Forelimb muscle (tissue), 1 donor: ENCODE results near the gene ADAM17. TPM values are rescaled to one million over a fixed set of nuclear protein-coding genes. Genes with fewer than 3 reads are reported as not detected.
"Not testable (repeated sequence)": the region's sequence is repeated elsewhere in the genome, so short reads cannot be mapped to it uniquely, and the experiment has no call there.

Experiments
- DNase-seq: peaks from one replicate; pipeline ENCODE4 v3.0.0-alpha.2; 2013; ENCODE audit warnings: low read depth
- polyA plus RNA-seq: library from polyadenylated mRNA; unstranded; fragments of 120-200 nt; gene quantifications from one replicate; pipeline ENCODE4 v1.2.1, GENCODE V29; 2013; ENCODE audit not compliant: insufficient read length

Gene ADAM17
- polyA plus RNA-seq, 1 donor = 25.4 TPM

DNA sequence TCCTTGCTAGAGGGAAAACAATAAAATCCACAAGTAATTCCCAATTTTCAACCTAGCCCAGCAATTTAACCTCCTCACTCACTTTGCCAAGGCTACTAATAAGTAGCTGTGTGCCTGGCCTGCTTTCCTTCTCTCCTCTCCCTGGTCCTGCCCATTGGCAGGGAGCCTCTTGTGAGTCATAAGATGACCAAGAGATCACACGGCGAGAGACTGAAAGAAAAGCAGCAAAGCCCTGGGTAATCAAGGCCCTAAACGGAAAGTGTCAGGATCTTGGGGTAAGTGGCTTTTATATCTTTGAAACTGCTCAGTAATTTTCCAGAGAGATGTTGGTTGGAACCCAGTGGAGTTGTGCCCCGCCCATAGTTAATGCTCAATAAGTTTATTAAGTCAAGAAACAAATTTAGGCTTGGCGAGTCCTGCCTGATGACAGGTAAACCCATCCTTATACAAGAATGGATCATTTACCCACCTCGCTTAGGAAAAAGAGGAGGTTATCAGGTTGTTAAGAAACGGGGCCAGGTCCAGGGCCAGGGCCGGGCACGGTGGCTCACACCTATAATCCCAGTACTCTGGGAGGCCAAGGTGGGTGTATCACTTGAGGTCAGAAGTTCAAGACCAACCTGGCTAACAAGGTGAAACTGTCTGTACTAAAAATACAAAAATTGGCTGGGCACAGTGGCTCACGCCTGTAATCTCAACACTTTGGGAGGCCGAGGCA lies 10.0 kb upstream of the ADAM17 start:
- DNase-seq = no peak

DNA sequence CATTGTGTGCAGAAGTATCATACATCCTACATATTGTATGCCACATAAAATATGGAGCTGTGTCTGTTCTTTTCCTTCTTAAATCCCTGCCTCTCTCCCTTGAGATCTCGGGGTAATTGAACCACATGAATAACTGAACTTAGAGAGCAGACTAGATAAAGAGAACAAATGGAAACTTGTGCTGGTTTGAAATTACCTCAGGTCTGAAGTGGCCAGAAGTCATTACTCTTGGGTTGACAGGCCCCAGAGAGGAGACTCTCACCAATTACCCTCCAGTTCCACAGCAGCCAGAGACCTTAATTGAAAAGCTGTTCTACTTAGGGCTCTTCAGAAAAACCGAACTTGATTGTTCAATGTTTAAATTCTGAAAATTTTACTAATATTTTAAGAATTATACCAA lies 5.0 kb upstream of the ADAM17 start:
- DNase-seq = no peak

DNA sequence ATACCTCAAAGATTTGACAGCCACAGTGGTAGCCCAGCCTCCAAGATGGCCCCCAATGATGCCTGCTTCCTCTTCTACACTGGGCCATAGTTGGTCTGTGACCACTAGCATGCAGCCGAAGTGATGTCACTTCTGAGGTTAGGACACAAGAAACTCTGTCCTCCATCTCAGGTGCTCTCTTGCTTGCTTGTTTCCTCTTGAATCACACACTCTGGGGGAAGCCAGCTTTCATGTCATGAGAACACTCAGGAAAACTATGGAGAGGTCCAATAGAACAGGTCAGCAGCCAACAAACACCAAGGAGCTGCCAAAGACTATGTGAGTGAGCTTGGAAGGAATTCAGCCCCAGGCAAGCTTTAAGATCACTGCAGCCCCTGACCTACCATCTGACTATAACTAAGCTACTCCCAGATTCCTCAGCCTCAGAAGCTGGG lies 3.3 kb upstream of the ADAM17 start:
- no peak for DNase-seq

DNA sequence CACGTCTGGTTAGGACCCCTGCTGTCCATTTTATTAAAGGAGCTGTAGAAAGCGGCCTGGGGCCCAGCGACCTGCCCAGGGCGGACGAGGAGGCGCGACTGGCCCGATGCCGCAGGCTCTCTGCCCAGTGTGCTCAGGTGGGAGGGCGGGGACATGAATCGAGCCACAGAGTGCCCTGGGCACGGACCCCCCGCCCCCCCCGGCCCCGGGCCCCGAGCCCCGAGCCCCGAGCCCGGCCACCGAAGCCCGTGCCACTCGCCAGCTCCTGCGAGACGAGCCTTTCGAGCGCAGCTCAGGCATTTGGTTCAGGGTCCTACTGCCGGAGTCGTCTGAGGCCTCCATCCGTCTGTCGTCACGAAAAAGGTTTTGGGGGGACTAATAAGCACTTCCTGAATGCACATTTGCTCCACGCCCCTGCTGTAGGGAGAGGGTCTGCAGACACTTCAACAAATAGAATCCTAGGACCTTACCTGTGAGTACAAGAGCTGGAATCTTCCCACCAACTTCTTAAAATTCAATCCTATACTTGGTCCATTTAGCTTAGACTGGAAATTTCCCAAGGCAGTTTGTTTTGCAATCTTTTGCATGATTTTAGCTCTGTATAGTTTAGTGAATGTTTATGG lies 602 bp upstream of the ADAM17 start:
- DNase-seq = no peak

DNA sequence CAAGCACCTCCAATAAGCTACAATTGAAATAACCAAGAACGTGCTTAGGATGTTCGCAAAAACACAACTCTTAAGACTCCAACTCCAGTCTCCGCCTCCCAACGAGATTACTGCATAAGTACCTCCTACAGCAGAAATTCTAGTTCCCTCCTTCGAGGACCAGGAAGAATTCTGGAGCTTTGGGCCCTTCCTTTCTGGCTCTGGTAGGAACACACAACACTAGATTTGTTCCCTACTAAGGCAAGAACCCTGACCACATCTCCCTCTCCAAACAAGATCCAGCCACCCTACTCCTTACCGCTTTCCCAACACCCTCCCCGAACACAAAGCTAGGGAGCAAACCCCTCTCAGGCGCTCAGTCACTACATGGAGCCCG lies 721 bp downstream of the ADAM17 start:
- DNase-seq = peak; percentile 65

DNA sequence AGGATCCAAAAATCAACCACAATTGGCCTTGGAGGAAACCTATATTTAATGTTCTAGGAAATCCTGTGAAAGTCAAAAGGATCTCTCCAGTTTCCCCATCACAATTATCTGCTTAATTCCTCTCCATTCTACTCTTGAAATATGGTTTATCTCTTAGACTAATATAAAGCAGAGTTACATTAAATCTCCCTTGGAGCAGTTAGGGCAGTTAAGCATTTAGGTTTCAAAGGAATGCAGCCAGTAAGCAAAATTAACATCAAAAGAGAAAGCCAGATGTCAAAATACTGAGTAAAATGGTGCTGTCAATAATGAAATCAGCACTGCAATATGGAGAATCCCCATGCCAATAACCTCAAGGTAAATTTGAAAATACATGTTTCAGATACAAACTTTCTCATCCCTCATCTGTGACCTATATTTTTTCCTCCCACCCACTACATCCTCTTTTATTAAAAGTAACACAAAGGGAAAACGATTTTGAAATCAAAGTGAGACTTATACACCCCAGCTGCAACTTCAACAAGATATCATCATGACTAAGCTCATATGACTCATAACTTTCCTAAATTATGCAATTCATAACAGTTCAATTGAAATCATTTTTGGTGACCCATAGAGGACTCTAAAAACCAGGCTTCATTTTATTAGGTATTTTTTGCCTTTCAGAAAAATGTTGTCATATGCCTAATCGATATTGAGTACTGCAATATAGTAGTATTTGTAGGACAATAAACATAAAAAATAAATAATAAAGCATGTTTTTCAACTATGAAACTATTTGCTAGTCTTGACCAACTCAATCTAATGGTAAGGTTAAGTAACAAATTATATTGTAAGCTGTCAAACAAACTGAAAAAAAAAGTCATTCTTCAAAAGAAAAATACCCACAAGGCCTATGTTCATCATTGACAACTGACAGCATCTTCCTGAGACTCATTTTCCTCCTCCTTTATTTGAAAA lies 3.1 kb downstream of the ADAM17 start:
- no peak for DNase-seq

DNA sequence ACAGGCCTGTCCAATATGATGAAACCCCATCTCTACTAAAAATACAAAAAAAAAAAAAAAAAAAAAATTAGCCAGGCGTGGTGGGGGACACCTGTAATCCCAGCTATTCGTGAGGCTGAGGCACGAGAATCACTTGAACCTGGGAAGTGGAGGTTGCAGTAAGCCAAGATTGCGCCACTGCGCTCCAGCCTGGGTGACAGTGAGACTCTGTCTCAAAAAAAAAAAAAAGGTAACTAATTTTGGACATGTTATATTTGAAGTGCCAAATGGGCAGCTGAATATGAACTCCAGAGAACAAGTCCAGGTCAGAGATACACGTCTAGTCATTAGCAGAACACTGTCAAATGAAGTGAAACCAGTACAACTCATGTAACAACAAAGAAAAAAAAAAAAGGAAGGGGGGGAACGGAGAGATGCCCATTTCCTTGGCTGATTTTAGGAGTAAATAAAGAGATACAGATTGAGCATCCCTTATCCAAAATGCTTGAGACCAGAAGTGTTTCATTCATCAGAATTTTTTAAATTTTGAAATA lies 4.7 kb downstream of the ADAM17 start:
- DNase-seq = not testable (repeated sequence)

DNA sequence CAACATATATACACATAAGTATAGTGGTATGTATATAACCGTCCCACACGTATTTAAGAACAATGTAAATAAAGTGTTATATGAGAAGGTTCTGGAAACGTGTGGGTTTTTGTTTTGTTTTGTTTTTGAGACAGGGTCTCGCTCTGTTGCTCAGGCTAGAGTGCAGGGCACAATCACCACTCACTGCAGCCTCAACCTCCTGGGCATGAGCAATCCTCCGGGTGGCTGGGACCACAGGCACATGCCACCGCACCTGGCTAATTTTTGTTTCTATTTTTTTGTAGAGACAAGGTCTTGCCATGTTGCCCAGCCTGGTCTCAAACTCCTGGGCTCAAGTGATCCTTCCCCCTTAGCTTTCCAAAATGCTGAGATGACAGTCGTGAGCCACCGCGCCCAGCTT lies 6.2 kb downstream of the ADAM17 start:
- no peak for DNase-seq

DNA sequence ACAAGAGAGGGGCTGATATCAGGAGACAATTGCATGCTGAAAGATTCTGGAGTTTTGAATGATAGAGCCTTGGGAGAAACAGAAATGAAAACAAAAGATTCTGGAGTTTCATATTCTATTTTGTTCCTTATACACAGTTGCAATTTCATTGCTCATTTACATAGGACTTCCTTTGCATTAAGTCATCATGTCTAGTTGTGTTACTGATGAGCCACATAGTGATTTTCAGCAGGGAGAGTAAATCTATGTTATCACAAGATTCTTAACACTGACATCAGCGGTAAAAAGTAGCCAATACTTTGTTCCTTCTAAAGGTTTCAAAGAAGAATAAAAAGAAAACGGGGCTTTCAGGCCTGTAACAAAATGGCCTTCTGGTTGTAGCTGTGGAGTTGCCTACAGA lies 7.1 kb downstream of the ADAM17 start:
- DNase-seq = no peak

DNA sequence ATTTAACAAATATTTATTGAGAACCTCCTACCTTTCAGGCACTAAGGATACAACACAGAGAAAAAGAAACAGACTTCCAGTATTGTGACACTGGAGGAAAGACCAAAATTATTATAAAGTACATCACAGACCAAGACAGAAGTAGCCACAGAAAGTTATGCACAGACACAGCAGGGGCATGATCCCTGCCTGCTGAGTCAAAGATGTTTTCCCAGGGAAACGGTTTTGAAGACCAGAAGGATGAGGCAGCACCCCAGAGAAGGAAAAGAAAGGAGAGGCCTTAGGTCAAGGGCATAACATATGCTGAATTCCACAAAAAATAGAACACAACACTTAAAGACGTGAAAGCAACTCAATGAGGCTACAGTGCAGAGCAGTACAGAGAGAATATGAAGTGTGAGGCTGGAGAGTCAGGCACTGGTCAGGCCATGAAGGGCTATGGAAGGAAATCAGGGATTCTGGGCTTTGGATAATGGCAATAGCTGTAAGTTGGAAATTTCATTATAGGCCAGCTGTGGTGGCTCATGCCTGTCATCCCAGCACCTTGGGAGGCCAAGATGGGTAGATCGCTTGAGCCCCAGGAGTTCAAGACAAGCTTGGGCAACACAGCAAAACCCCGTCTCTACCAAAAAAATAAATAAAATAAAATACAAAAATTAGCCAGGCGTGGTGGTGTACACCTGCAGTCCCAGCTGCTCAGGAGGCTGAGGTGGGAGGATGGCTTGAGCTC lies 8.2 kb downstream of the ADAM17 start:
- no peak for DNase-seq

DNA sequence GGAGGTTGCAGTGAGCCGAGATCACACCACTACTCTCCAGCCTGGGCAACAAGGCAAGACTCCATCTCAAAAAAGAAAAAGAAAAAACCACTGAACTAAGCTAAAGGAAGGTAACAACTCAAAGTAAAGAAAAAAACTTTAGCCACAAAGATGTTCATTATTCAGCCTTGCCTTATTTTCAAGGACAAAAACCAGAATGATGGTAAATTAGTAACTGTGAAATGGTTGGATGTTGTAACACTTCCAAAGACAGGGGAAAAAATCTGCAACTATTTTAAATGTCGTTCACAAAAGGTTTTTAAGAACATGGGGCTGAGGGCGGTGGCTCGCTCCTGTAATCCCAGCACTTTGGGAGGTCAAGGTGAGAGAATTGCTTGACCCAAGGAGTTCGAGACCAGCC lies 10.1 kb downstream of the ADAM17 start:
- no peak for DNase-seq

DNA sequence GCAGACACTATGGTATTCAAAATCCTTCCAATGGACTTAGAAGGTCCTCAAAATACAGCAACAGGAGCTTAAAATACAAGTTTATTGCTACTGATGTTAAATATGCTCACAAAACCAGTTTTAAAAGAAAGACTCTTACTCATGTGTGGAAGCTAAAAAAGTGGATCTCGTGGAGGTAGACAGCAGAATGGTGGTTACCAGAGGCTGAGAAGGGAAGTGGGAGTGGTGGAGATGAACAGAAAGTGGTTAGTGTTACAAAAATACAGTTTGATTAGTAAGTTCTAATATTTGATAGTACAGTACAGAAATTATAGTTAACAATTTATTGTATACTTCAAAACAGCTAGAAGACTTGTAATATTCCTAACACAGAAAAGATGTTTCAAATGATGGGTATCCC lies 12.1 kb downstream of the ADAM17 start:
- DNase-seq = no peak

DNA sequence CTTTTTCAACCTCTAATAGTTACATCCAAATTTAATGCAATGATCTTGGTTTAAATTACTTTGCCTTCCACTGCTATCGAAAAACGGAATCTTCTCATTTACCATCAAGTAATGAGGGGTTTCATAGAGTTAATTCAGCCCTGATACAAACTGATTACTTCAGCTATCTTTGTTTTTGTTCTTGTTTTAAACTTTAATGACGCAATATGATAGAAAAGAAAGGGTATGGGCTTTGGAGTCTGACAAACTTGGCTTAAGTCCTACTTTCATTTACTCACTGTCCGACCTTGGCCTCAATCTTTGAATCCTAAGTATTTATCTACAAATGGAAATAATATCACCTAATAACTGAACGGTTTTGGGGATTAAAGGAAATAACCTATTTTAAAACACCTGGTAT lies 16.1 kb downstream of the ADAM17 start:
- DNase-seq = no peak

DNA sequence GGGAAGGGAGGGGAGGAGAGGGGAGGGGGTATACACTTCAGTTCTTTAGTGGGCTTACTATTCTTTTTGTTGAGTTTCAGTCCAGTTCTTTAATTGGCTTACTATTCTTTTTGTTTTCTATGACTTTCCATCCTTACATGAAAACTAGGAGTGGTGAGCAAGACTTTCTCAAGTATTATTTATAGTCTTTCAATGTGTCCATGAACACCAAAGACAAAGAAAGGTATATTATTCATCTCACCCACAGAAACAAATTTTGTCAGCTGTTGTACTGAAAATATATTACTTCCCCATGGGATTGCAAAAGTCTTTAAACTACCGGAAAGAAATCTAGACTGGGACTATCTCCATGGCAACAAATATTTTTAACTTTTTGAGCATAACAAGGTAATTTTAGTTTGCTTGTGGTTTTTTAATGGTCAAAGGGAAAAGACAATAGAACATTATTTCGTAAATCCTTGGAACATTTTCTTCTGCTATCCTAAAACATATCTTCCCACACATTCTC lies 17.6 kb downstream of the ADAM17 start:
- DNase-seq = no peak

DNA sequence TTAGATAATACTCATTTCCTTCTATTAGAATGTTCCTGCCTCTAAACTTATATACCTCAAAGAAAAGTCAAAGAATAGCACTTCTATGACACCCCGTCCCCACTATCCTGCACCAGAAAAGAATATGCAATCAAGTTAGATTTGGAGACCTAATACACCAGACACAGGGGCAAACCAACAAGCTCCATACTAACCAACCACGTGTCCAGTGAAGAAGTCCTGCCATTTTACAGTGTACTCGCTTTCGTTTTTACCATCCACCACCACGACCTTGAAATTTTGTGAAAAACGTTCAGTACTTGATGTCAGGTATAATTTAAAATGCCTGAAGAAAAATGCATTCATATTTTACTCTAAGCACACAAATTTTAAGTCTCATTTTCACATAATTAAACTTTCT lies 19.1 kb downstream of the ADAM17 start:
- DNase-seq = no peak

DNA sequence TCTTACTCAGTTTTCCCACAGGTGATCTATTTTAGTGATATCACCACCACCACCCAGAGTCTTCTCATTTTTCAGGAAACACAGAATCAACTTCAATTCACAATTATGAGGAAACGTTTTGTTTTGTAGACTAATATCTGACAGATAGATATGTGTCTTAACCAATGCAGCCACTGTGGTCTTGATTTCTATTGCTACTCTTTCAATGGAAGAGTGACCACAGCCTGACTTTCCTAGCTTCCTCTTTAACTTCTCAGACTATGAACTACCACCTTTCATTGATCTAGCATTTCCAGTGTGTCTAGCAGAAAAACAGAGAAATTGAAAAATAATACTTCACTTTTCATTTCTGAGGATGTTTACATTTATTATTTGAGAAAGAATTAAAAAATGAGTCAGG lies 20.5 kb downstream of the ADAM17 start:
- DNase-seq = no peak

DNA sequence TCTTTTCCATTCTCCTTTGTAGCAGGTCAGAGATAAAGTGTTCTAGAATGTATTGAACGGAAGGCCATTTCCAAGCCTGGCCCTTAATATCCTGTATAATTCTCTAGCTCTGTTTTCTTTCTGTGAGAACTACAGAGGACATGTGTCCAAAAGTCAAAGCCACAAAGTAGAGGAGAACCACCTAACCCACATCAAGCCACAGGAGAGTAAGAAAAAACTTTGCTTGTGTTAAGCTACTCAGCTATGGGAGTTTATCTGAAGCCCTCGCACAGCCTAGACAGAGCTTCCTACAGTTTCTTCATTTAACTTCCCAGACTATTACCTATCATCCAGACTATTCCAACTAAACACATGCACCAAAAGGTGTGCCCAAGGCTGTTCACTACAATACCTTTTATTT lies 22.0 kb downstream of the ADAM17 start:
- DNase-seq = no peak

DNA sequence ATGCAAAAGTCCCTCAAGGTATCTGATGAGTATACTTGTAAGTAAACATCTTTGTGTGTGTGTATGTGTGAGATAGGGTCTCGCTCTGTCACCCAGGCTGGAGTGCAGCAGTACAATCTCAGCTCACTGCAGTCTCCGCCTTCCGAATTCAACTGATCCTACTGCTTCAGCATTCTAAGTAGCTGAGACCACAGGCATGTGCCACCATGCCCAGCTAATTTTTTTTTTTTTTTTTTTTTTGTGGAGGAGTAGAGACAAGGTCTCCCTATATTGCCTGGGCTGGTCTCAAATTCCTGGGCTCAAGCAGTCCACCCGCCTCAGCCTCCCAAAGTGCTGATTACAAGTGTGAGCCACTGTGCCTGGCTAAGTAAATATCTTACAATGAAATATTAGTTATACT lies 23.2 kb downstream of the ADAM17 start:
- DNase-seq = no peak

DNA sequence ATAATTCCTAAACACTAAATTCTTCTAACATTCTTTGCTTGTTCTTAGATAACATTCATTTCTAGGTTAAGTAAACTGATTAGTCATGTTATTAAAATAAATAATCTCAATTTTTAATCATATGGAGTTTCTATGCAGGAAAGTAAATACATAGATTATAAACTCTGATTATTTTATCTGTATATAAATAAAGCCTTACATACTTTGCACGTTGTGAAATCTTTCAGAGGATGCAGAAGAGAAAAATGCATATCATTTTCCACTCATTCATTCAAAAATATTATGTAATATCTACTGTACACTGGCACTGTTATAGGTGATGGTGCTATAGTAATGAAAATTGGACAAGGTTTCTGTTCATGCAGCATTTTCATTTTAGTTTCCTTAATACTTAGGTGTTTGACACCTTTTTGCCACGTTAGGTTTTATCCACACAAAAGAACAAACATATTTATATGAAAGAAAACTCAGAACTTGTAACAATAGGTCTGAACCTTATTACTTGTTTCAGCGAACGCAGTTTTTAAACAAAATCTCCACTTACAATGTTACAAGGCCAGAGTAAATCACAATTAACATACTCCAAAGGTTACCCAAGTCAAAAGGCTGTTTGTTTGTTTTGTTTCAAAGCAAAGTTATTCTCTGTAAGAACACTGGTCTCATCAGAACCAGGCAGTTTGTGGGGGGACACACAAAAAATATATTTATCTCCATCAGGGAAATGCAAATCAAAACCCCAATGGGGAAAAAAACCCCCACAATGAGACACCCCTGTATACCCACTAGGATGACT lies 27.4 kb downstream of the ADAM17 start:
- DNase-seq = no peak

DNA sequence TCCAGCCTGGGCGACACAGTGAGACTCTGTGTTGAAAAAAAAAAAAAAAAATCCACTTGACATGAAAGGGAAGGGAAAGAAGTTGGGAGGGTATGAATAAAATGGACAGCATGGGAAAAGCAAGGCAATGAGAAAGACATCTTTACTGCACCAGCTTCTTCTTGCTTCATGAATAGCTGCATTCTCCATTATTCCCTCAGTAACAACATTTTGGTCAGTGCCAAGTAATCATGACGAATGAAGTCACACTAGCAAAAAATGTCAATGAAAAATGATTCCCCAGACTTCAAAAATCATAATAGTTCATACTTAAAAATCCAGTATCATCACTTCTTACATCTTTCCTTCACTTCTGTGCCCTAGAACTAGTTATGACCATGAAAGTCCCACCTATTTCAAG lies 30.4 kb downstream of the ADAM17 start:
- DNase-seq = no peak

DNA sequence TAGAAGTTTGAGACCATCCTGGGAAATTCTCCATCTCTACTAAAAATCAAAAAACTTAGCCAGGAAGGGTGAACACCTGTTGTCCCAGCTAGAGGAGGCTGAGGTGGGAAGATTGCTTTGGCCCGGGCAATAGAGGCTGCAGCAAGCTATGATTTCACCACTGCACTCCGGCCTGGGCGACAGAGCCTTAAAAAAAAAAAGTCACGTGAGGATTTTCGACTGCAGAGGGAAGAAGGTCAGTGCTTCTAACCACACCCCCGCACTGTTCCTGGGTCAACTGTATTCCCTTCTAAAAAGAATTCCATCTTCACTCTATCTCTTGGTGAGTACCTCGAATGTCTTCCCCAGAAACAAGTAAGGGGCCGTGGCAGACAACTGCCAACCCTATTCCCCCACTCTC lies 31.3 kb downstream of the ADAM17 start:
- DNase-seq = no peak
